Ishikawa (cell line): ENCODE results near the gene ATP6V0C.

Source experiments
- CEBPB ChIP-seq: IDR thresholded peaks from 2 replicates; pipeline ENCODE4 v1.6.1; 2012
- CREB1 ChIP-seq: IDR thresholded peaks from 2 replicates; pipeline ENCODE4 v1.6.1; 2012; ENCODE audit warnings: low read depth
- EGR1 ChIP-seq: IDR thresholded peaks from 2 replicates; pipeline ENCODE4 v1.6.1; 2012
- EP300 ChIP-seq: IDR thresholded peaks from 2 replicates; pipeline ENCODE4 v1.6.1; 2012; ENCODE audit warnings: borderline replicate concordance
- FOXM1 ChIP-seq: IDR thresholded peaks from 2 replicates; pipeline ENCODE4 v1.6.1; 2012; ENCODE audit warnings: low read depth, borderline replicate concordance
- MAX ChIP-seq: IDR thresholded peaks from 2 replicates; pipeline ENCODE4 v1.6.1; 2012
- NFIC ChIP-seq: IDR thresholded peaks from 2 replicates; pipeline ENCODE4 v1.6.1; 2012
- RAD21 ChIP-seq: IDR thresholded peaks from 2 replicates; pipeline ENCODE4 v1.6.1; 2012; ENCODE audit warnings: low read depth
- REST ChIP-seq: IDR thresholded peaks from 2 replicates; pipeline ENCODE4 v1.6.1; 2012; ENCODE audit warnings: low read depth, mild to moderate bottlenecking
- TAF1 ChIP-seq: IDR thresholded peaks from 2 replicates; pipeline ENCODE4 v1.6.1; 2012; ENCODE audit warnings: low read depth, mild to moderate bottlenecking
- TCF12 ChIP-seq: IDR thresholded peaks from 2 replicates; pipeline ENCODE4 v1.6.1; 2012; ENCODE audit warnings: low read depth
- TEAD4 ChIP-seq: IDR thresholded peaks from 2 replicates; pipeline ENCODE4 v1.6.1; 2012
- USF1 ChIP-seq: IDR thresholded peaks from 2 replicates; pipeline ENCODE4 v1.6.1; 2012
- YY1 ChIP-seq: IDR thresholded peaks from 2 replicates; pipeline ENCODE4 v1.6.1; 2012; ENCODE audit warnings: low read depth
- ZBTB7A ChIP-seq: IDR thresholded peaks from 2 replicates; pipeline ENCODE4 v1.6.1; 2012; ENCODE audit warnings: low read depth

ATP6V0C gene

GRCh38 chr16:2518823-2519710 lies 5.3 kb downstream of the ATP6V0C start:
- TF ChIP-seq CEBPB (no peak), CREB1 (no peak), TAF1 (no peak), TCF12 (no peak), EP300 (no peak), REST (no peak), ZBTB7A (0 out of 2 replicates have a peak, but pooled peaks have one; percentile 45), NFIC (no peak)

- TF ChIP-seq MAX (no peak), NFIC (no peak), TAF1 (no peak), USF1 (no peak), ZBTB7A (no peak), EGR1 (no peak), YY1 (no peak), REST (no peak), RAD21 (no peak), CREB1 (no peak), FOXM1 (no peak), CEBPB (no peak), EP300 (no peak), TEAD4 (no peak), TCF12 (no peak)
Observed at GRCh38 chr16:2519711-2520080, 5.9 kb downstream of the ATP6V0C start.

- TF ChIP-seq REST: no peak
- TF ChIP-seq ZBTB7A: no peak
- peak; percentile 75 for TF ChIP-seq YY1
- TF ChIP-seq NFIC: peak; percentile 52; the same call in 1 of the 2 replicates
- no peak; the same call in 1 of the 2 replicates for TF ChIP-seq CEBPB
- peak; percentile 50 for TF ChIP-seq EGR1
- TF ChIP-seq EP300: peak; percentile 47; the same call in 1 of the 2 replicates
- TF ChIP-seq TEAD4: peak; percentile 44; the same call in 1 of the 2 replicates
- TF ChIP-seq FOXM1: no peak
- peak; percentile 78; the same call in 1 of the 2 replicates for TF ChIP-seq TCF12
- TF ChIP-seq CREB1: no peak; the same call in 1 of the 2 replicates
- peak; percentile 98 for TF ChIP-seq USF1
- TF ChIP-seq RAD21: no peak
- peak; percentile 66; the same call in 1 of the 2 replicates for TF ChIP-seq TAF1
- TF ChIP-seq MAX: peak; percentile 92
Observed at GRCh38 chr16:2520097-2520783, 6.5 kb downstream of the ATP6V0C start, which contains the start of gene AMDHD2. Gene AMDHD2 (plus strand): TSS chr16:2520371. CDS start chr16:2520459, 88 bp downstream.
